SK-N-SH treated with all-trans-retinoic acid at 6 μM for 48 hours (cell line): ENCODE results near the gene FHIT.

ENCODE experiments used
- ATAC-seq: fragments of 200-7000 bp; cut with Tn5 transposase; 3 replicates; pipeline ENCODE4 v1.9.1; 2020; ENCODE audit warnings: mild to moderate bottlenecking, moderate library complexity
- BACH2 ChIP-seq: fragments of 250-450 bp; sonication (Bioruptor Pico); IDR thresholded peaks from 2 replicates; pipeline ENCODE4 v1.9.0; 2021; ENCODE audit warnings: mild to moderate bottlenecking, borderline replicate concordance
- CSDC2 ChIP-seq: fragments of 250-450 bp; sonication (Bioruptor Pico); IDR thresholded peaks from 2 replicates; pipeline ENCODE4 v1.5.0; 2020; ENCODE audit warnings: mild to moderate bottlenecking, moderate library complexity
- ESRRG ChIP-seq: fragments of 250-450 bp; sonication (Bioruptor Pico); IDR thresholded peaks from 2 replicates; pipeline ENCODE4 v1.6.1; 2021; ENCODE audit warnings: mild to moderate bottlenecking
- ISL1 ChIP-seq: fragments of 250-450 bp; sonication (Bioruptor Pico); IDR thresholded peaks from 2 replicates; pipeline ENCODE4 v2.1.2; 2022; ENCODE audit warnings: mild to moderate bottlenecking, moderate library complexity
- OSR1 ChIP-seq: fragments of 250-450 bp; sonication (Bioruptor Pico); IDR thresholded peaks from 2 replicates; pipeline ENCODE4 v1.8.0; 2022; ENCODE audit warnings: moderate library complexity, mild to moderate bottlenecking, inconsistent platforms
- PATZ1 ChIP-seq: fragments of 250-450 bp; sonication (Bioruptor Pico); IDR thresholded peaks from 2 replicates; pipeline ENCODE4 v1.8.0; 2020; ENCODE audit warnings: mild to moderate bottlenecking, moderate library complexity, borderline replicate concordance
- RARB ChIP-seq: fragments of 250-450 bp; sonication (Bioruptor Pico); IDR thresholded peaks from 2 replicates; pipeline ENCODE4 v1.8.0; 2021; ENCODE audit warnings: mild to moderate bottlenecking, moderate library complexity
- TCF4 ChIP-seq: fragments of 250-450 bp; sonication (Bioruptor Pico); IDR thresholded peaks from 2 replicates; pipeline ENCODE4 v1.8.0; 2021; ENCODE audit warnings: mild to moderate bottlenecking, moderate library complexity, borderline replicate concordance
- TOX ChIP-seq: fragments of 250-450 bp; sonication (Bioruptor Pico); IDR thresholded peaks from 2 replicates; pipeline ENCODE4 v1.8.0; 2021; ENCODE audit warnings: mild to moderate bottlenecking, moderate library complexity, borderline replicate concordance
- TSHZ2 ChIP-seq: fragments of 250-450 bp; sonication (Bioruptor Pico); IDR thresholded peaks from 2 replicates; pipeline ENCODE4 v1.5.0; 2020; ENCODE audit warnings: mild to moderate bottlenecking, moderate library complexity
- ZFP3 ChIP-seq: fragments of 250-450 bp; sonication (Bioruptor Pico); IDR thresholded peaks from 2 replicates; pipeline ENCODE4 v1.5.0; 2020; ENCODE audit warnings: mild to moderate bottlenecking, moderate library complexity
- ZFP30 ChIP-seq: fragments of 450-650 bp; formaldehyde crosslinking; IDR thresholded peaks from 2 replicates; pipeline ENCODE4 v1.5.0; 2022; ENCODE audit warnings: mild to moderate bottlenecking, moderate library complexity
- ZNF565 ChIP-seq: fragments of 450-650 bp; formaldehyde crosslinking; conservative IDR thresholded peaks from 2 replicates; pipeline ENCODE4 v1.5.0; 2020; ENCODE audit warnings: low read depth, mild to moderate bottlenecking, moderate library complexity
- ZNF70 ChIP-seq: fragments of 450-650 bp; formaldehyde crosslinking; IDR thresholded peaks from 2 replicates; pipeline ENCODE4 v1.5.0; 2020; ENCODE audit warnings: mild to moderate bottlenecking, moderate library complexity
- ZNF8 ChIP-seq: fragments of 450-650 bp; formaldehyde crosslinking; IDR thresholded peaks from 2 replicates; pipeline ENCODE4 v1.5.0; 2020; ENCODE audit warnings: mild to moderate bottlenecking, moderate library complexity
- TF ChIP-seq, protein P1 (sequence below): fragments of 250-450 bp; sonication (Bioruptor Pico); IDR thresholded peaks from 2 replicates; pipeline ENCODE4 v1.8.0; 2021; ENCODE audit warnings: low read depth, mild to moderate bottlenecking, moderate library complexity, borderline replicate concordance
- TF ChIP-seq, protein P2 (sequence below): fragments of 250-450 bp; sonication (Bioruptor Pico); IDR thresholded peaks from 2 replicates; pipeline ENCODE4 v1.5.1; 2021; ENCODE audit warnings: mild to moderate bottlenecking, moderate library complexity
- TF ChIP-seq, protein P3 (sequence below): fragments of 250-450 bp; sonication (Bioruptor Pico); IDR thresholded peaks from 2 replicates; pipeline ENCODE4 v1.5.1; 2020; ENCODE audit warnings: low read depth, mild to moderate bottlenecking, moderate library complexity

Gene FHIT

GRCh38 chr3:59913645-59914044 is 1337.6 kb downstream of the FHIT start:
- no peak for TF ChIP-seq ZNF8 (CRISPR knock-in tag)
- TF ChIP-seq PATZ1, result no peak
- no peak for TF ChIP-seq ZNF565 (CRISPR knock-in tag)
- ATAC-seq, result no peak

GRCh38 chr3:59908701-59909100 is 1342.6 kb downstream of the FHIT start:
- TF ChIP-seq RARB (CRISPR knock-in tag) (no peak), ZNF565 (CRISPR knock-in tag) (no peak), ZNF70 (CRISPR knock-in tag) (no peak), ZFP3 (CRISPR knock-in tag) (no peak), ISL1 (CRISPR knock-in tag) (no peak), ZFP30 (CRISPR knock-in tag) (no peak), TOX (CRISPR knock-in tag) (no peak), TCF4 (CRISPR knock-in tag) (no peak), ZNF8 (CRISPR knock-in tag) (no peak), ESRRG (no peak), BACH2 (CRISPR knock-in tag) (no peak)
- TF ChIP-seq, protein P1, sequence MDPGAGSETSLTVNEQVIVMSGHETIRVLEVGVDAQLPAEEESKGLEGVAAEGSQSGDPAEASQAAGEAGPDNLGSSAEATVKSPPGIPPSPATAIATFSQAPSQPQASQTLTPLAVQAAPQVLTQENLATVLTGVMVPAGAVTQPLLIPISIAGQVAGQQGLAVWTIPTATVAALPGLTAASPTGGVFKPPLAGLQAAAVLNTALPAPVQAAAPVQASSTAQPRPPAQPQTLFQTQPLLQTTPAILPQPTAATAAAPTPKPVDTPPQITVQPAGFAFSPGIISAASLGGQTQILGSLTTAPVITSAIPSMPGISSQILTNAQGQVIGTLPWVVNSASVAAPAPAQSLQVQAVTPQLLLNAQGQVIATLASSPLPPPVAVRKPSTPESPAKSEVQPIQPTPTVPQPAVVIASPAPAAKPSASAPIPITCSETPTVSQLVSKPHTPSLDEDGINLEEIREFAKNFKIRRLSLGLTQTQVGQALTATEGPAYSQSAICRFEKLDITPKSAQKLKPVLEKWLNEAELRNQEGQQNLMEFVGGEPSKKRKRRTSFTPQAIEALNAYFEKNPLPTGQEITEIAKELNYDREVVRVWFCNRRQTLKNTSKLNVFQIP, result no peak
- TF ChIP-seq, protein P2, sequence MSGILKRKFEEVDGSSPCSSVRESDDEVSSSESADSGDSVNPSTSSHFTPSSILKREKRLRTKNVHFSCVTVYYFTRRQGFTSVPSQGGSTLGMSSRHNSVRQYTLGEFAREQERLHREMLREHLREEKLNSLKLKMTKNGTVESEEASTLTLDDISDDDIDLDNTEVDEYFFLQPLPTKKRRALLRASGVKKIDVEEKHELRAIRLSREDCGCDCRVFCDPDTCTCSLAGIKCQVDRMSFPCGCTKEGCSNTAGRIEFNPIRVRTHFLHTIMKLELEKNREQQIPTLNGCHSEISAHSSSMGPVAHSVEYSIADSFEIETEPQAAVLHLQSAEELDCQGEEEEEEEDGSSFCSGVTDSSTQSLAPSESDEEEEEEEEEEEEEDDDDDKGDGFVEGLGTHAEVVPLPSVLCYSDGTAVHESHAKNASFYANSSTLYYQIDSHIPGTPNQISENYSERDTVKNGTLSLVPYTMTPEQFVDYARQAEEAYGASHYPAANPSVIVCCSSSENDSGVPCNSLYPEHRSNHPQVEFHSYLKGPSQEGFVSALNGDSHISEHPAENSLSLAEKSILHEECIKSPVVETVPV (CRISPR knock-in tag), result no peak
- TF ChIP-seq, protein P3, sequence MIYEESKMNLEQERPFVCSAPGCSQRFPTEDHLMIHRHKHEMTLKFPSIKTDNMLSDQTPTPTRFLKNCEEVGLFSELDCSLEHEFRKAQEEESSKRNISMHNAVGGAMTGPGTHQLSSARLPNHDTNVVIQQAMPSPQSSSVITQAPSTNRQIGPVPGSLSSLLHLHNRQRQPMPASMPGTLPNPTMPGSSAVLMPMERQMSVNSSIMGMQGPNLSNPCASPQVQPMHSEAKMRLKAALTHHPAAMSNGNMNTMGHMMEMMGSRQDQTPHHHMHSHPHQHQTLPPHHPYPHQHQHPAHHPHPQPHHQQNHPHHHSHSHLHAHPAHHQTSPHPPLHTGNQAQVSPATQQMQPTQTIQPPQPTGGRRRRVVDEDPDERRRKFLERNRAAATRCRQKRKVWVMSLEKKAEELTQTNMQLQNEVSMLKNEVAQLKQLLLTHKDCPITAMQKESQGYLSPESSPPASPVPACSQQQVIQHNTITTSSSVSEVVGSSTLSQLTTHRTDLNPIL (CRISPR knock-in tag), result no peak
- no peak for ATAC-seq

- ATAC-seq, result no peak
- TF ChIP-seq ZNF565 (CRISPR knock-in tag) (no peak), ZNF70 (CRISPR knock-in tag) (no peak), TSHZ2 (CRISPR knock-in tag) (no peak), PATZ1 (no peak), OSR1 (CRISPR knock-in tag) (no peak), CSDC2 (CRISPR knock-in tag) (no peak), ZFP3 (CRISPR knock-in tag) (no peak)
- TF ChIP-seq, protein P3 (CRISPR knock-in tag), result no peak
Measured at GRCh38 chr3:59908280-59908679, 1343.0 kb downstream of the FHIT start.
